ENCODE measurements around the gene IL23A.

Gene IL23A, protein sequence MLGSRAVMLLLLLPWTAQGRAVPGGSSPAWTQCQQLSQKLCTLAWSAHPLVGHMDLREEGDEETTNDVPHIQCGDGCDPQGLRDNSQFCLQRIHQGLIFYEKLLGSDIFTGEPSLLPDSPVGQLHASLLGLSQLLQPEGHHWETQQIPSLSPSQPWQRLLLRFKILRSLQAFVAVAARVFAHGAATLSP

DNA sequence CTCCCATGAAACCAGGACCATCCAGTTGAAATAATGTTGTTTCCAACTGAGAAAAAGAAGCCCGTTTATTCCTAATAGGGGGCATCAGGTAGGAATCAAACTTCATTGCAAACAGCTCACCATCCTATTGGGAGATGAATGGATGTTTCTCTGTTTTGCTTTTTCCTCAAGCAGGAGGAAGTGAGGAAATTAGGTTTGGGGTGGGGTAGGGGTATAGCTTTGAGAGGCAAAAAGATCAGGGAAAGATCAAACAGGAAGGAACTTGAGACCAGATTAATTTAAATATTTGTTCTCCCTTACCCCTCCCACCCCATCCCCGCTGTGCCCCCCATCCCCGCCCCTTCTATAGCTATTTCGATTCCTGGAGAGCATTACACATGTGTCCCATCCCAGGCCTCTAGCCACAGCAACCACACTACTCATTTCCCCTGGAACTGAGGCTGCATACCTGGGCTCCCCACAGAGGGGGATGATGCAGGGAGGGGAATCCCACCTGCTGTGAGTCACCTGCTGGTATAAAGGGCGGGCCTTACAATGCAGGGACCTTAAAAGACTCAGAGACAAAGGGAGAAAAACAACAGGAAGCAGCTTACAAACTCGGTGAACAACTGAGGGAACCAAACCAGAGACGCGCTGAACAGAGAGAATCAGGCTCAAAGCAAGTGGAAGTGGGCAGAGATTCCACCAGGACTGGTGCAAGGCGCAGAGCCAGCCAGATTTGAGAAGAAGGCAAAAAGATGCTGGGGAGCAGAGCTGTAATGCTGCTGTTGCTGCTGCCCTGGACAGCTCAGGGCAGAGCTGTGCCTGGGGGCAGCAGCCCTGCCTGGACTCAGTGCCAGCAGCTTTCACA is at the start of gene IL23A:
Gene IL23A (plus strand): TSS at position 577 of the 850 bp plus-strand sequence. CDS start 161 bp downstream, at position 738.
- TF ChIP-seq, protein P1, sequence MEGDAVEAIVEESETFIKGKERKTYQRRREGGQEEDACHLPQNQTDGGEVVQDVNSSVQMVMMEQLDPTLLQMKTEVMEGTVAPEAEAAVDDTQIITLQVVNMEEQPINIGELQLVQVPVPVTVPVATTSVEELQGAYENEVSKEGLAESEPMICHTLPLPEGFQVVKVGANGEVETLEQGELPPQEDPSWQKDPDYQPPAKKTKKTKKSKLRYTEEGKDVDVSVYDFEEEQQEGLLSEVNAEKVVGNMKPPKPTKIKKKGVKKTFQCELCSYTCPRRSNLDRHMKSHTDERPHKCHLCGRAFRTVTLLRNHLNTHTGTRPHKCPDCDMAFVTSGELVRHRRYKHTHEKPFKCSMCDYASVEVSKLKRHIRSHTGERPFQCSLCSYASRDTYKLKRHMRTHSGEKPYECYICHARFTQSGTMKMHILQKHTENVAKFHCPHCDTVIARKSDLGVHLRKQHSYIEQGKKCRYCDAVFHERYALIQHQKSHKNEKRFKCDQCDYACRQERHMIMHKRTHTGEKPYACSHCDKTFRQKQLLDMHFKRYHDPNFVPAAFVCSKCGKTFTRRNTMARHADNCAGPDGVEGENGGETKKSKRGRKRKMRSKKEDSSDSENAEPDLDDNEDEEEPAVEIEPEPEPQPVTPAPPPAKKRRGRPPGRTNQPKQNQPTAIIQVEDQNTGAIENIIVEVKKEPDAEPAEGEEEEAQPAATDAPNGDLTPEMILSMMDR (IDR thresholded peaks at IDR 0.05; ENCODE audit: low read depth, low read length) = no peak
- H3K27ac ChIP-seq = no peak within 1 kb of the TSS
- no peak within 1 kb of the TSS for H3K4me3 ChIP-seq (ENCODE audit: low read depth, low read length)
- no peak for DNase-seq
- H3K36me3 ChIP-seq = peaks cover 6% of the 10 kb centered on the region
- no peaks in the 10 kb centered on the region for H3K9me3 ChIP-seq (ENCODE audit: severe bottlenecking)
- no peaks in the 10 kb centered on the region for H3K27me3 ChIP-seq (ENCODE audit: insufficient read depth, low read depth, severe bottlenecking)

DNA sequence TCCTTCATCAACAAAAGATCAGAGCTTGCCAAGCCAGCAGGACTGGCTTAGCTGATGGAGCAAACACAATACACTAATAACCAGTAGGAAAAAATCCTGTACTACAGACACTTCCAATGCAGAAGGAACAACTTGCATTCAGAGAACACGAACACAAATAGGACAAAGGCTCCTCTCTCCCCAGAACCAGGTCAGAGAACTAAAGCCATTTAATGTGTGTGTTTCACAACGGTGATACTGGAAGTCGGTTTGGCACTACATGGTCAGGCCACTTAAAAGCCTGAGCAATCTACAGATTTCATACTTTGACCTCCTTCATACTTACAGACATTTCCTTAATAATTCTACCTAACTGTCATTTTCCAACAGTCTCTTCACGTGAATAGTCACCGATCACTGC is 44.9 kb upstream of the IL23A start:
- no peak overlapping the region for H3K27ac ChIP-seq
- H3K27me3 ChIP-seq (ENCODE audit: insufficient read depth, low read depth, severe bottlenecking) = no peaks in the 10 kb centered on the region
- H3K9me3 ChIP-seq (ENCODE audit: severe bottlenecking) = no peaks in the 10 kb centered on the region
- H3K4me3 ChIP-seq (ENCODE audit: low read depth, low read length) = no peak overlapping the region
- TF ChIP-seq, protein P1 (IDR thresholded peaks at IDR 0.05; ENCODE audit: low read depth, low read length) = no peak
- no peak for DNase-seq
- H3K36me3 ChIP-seq = peaks cover 84% of the 10 kb centered on the region

DNA sequence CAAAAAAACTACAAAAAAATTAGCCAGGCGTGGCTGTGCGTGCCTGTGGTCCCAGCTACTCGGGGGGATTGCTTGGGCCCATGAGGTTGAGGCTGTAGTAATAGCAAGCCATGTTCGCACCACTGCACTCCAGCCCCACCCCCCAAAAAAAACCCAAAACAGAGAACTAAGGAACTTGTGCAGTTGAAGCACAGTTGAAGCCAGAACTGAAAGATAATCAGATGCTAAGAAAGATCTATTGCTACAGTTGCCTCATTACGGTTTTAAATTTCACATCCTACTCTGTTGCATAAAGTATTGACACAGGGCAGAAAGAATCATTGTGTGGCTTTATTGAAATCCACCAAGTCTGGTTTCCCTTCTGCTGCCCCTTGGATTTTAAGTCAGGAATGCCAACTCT is 42.4 kb upstream of the IL23A start:
- Histone ChIP-seq H3K36me3 (peaks cover 62% of the 10 kb centered on the region), H3K27ac (no peak overlapping the region), H3K27me3 (ENCODE audit: insufficient read depth, low read depth, severe bottlenecking) (no peaks in the 10 kb centered on the region), H3K4me3 (ENCODE audit: low read depth, low read length) (no peak overlapping the region), H3K9me3 (ENCODE audit: severe bottlenecking) (no peaks in the 10 kb centered on the region)
- no peak for DNase-seq
- TF ChIP-seq, protein P1 (IDR thresholded peaks at IDR 0.05; ENCODE audit: low read depth, low read length) = no peak

DNA sequence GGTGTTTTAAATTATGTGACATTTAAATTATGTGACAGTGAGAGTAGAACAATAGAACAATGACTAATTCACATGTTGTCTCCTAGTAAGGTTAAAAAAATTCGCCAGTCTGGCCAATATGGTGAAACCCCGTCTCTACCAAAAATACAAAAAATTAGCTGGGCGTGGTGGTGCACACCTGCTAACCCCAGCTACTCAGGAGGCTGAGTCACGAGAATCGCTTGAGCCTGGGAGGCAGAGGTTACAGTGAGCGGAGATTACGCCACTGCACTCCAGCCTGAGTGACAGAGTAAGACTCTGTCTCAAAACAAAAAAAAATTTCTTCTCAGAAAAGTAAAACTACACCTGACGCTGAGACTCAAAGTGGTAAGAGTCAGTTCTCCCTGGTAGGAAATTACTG is 41.3 kb upstream of the IL23A start:
- H3K27me3 ChIP-seq (ENCODE audit: insufficient read depth, low read depth, severe bottlenecking) = no peaks in the 10 kb centered on the region
- no peak overlapping the region for H3K27ac ChIP-seq
- no peak for DNase-seq
- no peak overlapping the region for H3K4me3 ChIP-seq (ENCODE audit: low read depth, low read length)
- H3K36me3 ChIP-seq = peaks cover 57% of the 10 kb centered on the region
- TF ChIP-seq, protein P1 (IDR thresholded peaks at IDR 0.05; ENCODE audit: low read depth, low read length) = no peak
- H3K9me3 ChIP-seq (ENCODE audit: severe bottlenecking) = no peaks in the 10 kb centered on the region

DNA sequence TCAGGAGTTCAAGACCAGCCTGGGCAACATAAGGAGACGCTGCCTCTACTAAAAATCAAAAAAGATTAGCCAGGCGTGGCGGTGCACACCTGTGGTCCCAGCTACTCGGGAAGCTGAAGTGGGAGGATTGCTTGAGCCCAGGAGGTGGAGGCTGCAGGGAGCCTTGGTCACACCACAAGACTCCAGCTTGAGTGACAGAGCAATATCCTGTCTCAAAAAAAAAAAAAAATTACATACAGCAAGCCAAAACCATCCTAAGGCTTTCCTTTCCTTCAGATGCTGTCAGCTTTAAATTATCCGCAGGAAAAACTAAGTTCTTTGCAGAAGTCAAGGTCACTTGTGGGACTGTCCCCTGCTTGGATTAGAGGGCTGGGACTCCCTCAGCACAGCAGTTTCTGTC is 39.9 kb upstream of the IL23A start:
- Histone ChIP-seq H3K36me3 (peaks cover 46% of the 10 kb centered on the region), H3K27ac (no peak overlapping the region)
- DNase-seq = no peak

More for the DNA sequence above, 39.9 kb upstream of the IL23A start:
- peak overlapping the region; percentile 71 for H3K4me3 ChIP-seq (ENCODE audit: low read depth, low read length)
- TF ChIP-seq, protein P1 (IDR thresholded peaks at IDR 0.05; ENCODE audit: low read depth, low read length) = no peak
- H3K27me3 ChIP-seq (ENCODE audit: insufficient read depth, low read depth, severe bottlenecking) = no peaks in the 10 kb centered on the region
- no peaks in the 10 kb centered on the region for H3K9me3 ChIP-seq (ENCODE audit: severe bottlenecking)
